NCI-H146 (cell line): ENCODE results near the gene CD247.

Experiments used
- DNase-seq: peaks from one replicate; lab custom pipeline; 2025; lab: John Stamatoyannopoulos, UW

The CD247 gene

DNA sequence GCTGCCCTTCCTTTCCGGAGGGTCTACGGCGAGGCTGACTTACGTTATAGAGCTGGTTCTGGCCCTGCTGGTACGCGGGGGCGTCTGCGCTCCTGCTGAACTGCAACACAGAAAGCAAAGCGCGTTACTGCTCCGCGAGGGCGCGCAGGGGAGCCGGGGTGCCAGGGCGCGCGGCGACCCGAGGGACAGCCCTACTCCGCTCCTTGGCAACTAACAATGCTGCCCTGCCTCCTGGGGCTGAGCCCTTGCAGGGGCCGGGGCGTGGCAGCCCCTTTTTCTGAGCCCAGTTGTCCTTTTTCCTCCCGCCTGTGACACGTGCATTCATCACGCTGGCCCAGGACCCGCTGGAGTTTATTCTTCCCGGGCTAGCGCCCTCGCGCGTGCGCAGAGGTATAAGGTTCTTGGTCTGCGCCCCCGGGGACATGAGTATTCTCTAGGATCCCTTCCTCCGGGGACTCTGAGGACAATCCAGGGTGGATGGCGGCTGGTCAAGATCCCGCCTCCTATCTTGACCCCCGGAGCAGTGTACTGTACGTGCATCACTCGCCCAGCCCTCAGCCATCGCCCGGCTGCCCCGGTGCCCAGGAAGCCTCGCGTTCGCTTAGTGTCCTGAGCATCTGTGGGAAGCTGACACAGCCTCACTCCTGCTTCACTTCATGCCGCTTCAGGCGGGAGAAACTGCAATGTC is 78.9 kb downstream of the CD247 start:
- peak; percentile 68 for DNase-seq

GRCh38 chr1:167438171-167439138 is 79.9 kb downstream of the CD247 start:
- no peak for DNase-seq

DNA sequence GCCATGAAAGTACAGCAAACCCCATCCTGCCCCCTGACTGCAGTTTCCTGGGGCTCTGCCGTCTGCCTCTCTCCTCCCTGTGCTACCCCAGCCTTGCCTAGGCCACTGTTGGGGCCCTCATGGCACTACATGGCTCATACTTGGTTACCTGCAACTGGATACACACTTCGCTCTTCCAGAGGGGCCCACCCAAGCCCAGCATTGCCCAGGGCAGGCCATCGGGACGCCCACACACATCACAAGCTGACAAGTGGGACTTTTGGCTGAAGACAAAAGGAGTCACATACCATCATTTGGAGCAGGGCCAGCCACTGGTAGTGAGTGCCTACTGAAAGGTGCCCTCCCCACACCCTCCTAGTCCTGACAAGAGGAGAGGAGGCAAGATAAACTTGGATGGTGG is 82.8 kb downstream of the CD247 start:
- DNase-seq: no peak

GRCh38 chr1:167434306-167434705 is 84.0 kb downstream of the CD247 start:
- no peak for DNase-seq

- no peak for DNase-seq
These were observed 84.4 kb downstream of the CD247 start for GRCh38 chr1:167433884-167434283.

DNA sequence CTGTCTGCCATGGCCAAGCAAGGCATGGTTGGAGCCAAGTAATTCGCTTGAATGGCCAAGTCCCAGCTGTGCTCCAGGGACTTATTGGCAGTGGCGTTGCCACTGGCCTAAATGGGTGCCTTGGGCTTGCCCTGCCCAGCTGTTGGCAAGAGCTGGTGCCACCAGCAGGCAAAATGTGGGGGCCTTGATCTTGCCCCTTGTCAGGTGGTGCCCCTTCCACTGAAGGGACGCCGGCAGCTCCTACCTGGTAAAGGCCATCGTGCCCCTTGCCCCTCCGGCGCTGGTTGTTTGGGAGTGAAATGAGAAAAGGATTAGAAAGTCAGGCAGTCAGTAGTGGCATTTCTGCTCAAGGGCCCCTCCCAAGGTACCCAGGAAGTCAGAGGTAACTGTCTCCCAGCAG is 85.5 kb downstream of the CD247 start:
- DNase-seq: no peak

- no peak for DNase-seq
These were observed 86.2 kb downstream of the CD247 start for GRCh38 chr1:167431909-167432650.

- DNase-seq: no peak
These were observed 86.9 kb downstream of the CD247 start for GRCh38 chr1:167431261-167431908.

DNA sequence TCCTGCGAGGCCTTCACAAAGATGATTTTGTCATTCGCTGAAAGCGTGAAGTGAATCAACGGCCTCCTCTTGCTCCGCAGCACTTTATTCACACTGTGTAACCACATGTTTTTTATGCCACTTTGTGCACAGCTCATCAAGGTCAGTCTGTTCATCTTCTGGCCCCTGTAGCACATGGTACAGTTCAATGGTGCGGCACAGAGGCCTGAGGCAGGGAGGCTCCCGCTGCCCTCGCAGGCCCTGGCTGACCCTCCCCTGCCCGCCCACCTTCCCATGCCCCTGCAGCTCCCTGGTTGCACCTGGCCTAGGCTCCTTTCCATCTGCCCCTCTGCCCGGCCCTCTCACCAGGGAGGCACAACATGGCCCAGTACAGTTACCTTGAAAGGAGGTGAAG is 87.5 kb downstream of the CD247 start:
- no peak for DNase-seq

- DNase-seq: no peak
These were observed 88.0 kb downstream of the CD247 start for GRCh38 chr1:167430134-167430848.

DNA sequence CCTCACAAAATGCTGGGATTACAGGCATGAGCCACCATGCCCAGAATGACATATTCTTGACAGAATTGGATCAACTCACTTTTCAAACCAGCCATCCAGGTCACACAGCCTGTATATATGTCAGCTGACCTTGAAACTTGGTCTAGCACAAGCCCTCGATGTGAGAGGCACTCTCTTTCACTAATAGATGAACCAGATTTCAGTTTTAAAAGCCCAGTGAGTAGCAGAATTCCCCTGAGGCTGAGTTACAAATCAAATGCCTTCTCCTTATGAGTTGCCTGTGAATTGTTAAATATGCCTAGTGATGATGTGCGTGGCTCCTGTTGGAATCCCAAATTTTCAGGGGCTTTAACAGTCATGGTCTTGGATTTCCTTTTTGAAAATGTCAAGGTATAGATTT is 88.7 kb downstream of the CD247 start:
- DNase-seq: no peak

DNA sequence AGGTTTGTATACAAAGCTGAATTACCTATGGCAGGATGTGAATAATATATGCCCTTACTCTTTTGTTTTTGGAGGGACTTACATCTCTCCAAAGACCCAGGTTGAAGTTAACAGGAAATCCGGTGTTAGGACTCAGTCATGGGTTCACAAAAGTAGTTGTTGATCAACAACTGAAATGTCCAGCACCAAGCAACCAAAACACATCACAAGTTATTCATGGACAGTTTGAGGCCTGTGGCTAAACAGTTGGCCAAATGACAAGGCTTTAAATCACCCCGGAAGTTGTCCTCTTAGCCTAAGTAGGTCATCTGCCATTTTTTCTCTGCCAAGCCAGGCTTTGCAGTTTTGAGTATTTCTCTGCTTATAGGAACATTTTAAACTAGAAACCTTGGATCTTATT is 89.9 kb downstream of the CD247 start:
- no peak for DNase-seq

DNA sequence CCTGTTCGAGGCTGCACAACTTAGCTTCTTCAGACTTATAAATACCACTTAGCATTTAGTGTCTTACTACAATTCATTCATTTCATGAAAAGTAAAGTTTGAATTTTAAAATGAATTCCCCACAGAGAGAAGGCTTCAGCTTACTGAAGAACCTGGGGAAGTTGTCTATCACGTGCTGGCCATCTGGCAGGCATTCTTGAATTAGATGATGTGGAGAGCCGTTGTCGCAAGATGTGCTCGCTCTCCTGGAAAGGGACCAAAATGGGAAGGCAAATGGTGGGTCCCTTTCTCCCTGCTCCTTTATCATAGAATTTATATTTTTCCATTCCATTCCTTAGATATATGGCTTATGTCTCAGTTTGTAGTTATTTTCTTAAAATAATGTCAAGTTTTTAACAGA is 90.5 kb downstream of the CD247 start:
- no peak for DNase-seq

DNA sequence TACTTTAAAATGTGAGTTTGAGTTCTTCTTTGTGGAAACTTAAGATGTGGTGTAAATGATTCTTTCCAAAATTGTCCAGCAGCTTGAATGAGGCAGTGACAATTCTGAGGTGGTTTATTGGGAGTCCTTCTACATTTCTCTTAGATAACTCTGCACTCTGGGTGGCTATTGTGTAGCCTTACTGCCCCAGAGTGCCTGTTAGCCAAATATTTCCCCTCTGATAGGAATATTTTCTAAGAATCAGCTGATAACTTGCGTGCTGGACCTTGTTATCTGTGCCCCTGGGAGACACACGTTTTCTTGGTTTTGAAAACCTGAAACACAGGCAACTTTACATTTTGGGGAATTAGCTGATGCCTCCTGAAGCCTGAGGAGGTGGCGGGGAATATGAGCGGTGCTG is 91.6 kb downstream of the CD247 start:
- DNase-seq: no peak

GRCh38 chr1:167425482-167425881 is 92.8 kb downstream of the CD247 start:
- no peak for DNase-seq

- DNase-seq: no peak
These were observed 94.4 kb downstream of the CD247 start for GRCh38 chr1:167423684-167424619.

GRCh38 chr1:167420510-167420909 is 97.8 kb downstream of the CD247 start:
- no peak for DNase-seq

DNA sequence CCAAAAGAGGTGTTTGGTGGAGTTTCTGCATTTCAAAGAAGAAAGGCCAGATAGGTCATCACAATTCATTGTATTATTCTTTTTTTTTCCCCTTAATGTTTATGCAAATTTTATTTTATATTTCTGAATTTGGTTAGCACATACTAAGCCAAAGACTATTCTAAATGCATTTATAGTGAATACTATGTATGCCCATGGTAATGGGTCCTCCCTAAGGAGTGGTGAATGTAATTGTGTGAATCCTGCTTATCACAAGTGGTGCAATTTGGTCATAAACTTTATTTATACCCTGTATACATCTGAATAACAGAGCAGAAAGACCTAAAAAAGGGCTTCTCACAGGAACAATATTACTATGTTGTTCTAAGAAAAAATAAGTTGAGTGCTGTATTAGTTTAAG is 99.1 kb downstream of the CD247 start:
- DNase-seq: no peak

GRCh38 chr1:167418391-167418790 is 99.9 kb downstream of the CD247 start:
- DNase-seq: no peak

GRCh38 chr1:167416506-167416905 is 101.8 kb downstream of the CD247 start:
- no peak for DNase-seq
